Left ventricle myocardium inferior (tissue), 1 donor: ENCODE results near the gene CPXM2. TPM values are rescaled to one million over a fixed set of nuclear protein-coding genes. Genes with fewer than 3 reads are reported as not detected.

Source experiments
- DNase-seq: peaks from one replicate; pipeline ENCODE4 v3.0.0-alpha.2; 2020
- H3K27ac ChIP-seq: fragments of 200-600 bp; replicated peaks from 2 replicates; pipeline ENCODE4 v1.8.0; 2021
- H3K27me3 ChIP-seq: fragments of 200-600 bp; 2 replicates; pipeline ENCODE4 v1.8.0; 2021; ENCODE audit warnings: low read depth
- H3K36me3 ChIP-seq: fragments of 200-600 bp; 2 replicates; pipeline ENCODE4 v1.8.0; 2021
- H3K4me1 ChIP-seq: fragments of 200-600 bp; 2 replicates; pipeline ENCODE4 v1.8.0; 2021
- H3K4me3 ChIP-seq: fragments of 200-600 bp; 2 replicates; pipeline ENCODE4 v1.8.0; 2021; ENCODE audit warnings: mild to moderate bottlenecking, moderate library complexity
- H3K9me3 ChIP-seq: fragments of 200-600 bp; replicated peaks from 2 replicates; pipeline ENCODE4 v1.8.0; 2021
- CTCF ChIP-seq: fragments of 200-600 bp; IDR thresholded peaks from 2 replicates; pipeline ENCODE4 v1.8.0; 2021; ENCODE audit warnings: antibody characterized with exemption, mild to moderate bottlenecking, borderline replicate concordance
- intact Hi-C: fragments of 100-400 bp; cut with micrococcal nuclease; formaldehyde crosslinking; loops from one replicate; pipeline ENCODE4 v1.11.0; 2022
- total RNA-seq: library from RNA; stranded (reverse); fragmentation: NEBNext Ultra II Directional; extraction: Animal tissue kit (Norgen Biotek cat#: 25700); gene quantifications from one replicate; pipeline ENCODE4 v1.2.1, GENCODE V29; 2021
- donor health status: DM: no; HTN: yes; CAD: no; lungs with severe emphysema.

Gene CPXM2
- total RNA-seq, 1 donor from 2014 or later = 4.5 TPM

DNA sequence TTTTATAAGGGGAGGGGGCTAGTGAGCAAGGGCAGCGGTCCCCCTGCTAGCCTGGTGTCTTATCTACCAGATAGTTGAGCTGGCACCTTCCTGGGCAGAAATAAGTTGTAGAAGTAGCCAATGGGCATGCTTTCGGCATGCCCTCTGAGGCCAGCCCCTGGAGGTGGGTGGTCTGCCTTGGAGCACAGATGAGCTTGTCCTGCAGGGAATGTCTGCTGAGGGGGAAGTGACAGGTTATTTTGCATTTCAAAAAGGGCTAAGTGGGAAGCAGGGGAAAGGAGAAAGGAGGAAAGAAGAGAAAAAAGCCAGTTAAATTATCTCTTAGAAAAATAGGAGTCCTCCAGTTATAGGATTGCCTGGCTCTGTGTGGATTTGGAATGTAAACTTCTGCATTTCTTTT, 136.5 kb downstream of the CPXM2 start:
- H3K36me3 ChIP-seq = no peaks in the 10 kb centered on the region
- TF ChIP-seq CTCF = no peak
- H3K4me3 ChIP-seq = no peak overlapping the region
- H3K4me1 ChIP-seq = no peaks in the 10 kb centered on the region
- H3K9me3 ChIP-seq = peaks cover 8% of the 10 kb centered on the region
- intact Hi-C loops = no loop called here
- H3K27ac ChIP-seq = no peak overlapping the region
- DNase-seq = no peak
- H3K27me3 ChIP-seq = peaks cover 77% of the 10 kb centered on the region

GRCh38 chr10:123754123-123754522, 137.5 kb downstream of the CPXM2 start:
- peaks cover 76% of the 10 kb centered on the region for H3K27me3 ChIP-seq
- no peaks in the 10 kb centered on the region for H3K4me1 ChIP-seq
- no peak overlapping the region for H3K27ac ChIP-seq
- H3K4me3 ChIP-seq = no peak overlapping the region
- no peak for TF ChIP-seq CTCF
- intact Hi-C loops = no loop called here
- H3K9me3 ChIP-seq = peaks cover 8% of the 10 kb centered on the region
- no peak for DNase-seq
- no peaks in the 10 kb centered on the region for H3K36me3 ChIP-seq

GRCh38 chr10:123751342-123752134, 140.1 kb downstream of the CPXM2 start:
- no peak for DNase-seq
- H3K27ac ChIP-seq = no peak overlapping the region
- no peak overlapping the region for H3K4me3 ChIP-seq
- no peak for TF ChIP-seq CTCF
- H3K4me1 ChIP-seq = no peaks in the 10 kb centered on the region
- H3K9me3 ChIP-seq = peaks cover 8% of the 10 kb centered on the region
- no peaks in the 10 kb centered on the region for H3K36me3 ChIP-seq
- intact Hi-C loops = no loop called here
- peaks cover 78% of the 10 kb centered on the region for H3K27me3 ChIP-seq

- DNase-seq = no peak
- H3K27ac ChIP-seq = no peak overlapping the region
- peaks cover 74% of the 10 kb centered on the region for H3K27me3 ChIP-seq
- peaks cover 8% of the 10 kb centered on the region for H3K9me3 ChIP-seq
- H3K4me3 ChIP-seq = no peak overlapping the region
- intact Hi-C loops = no loop called here
- no peaks in the 10 kb centered on the region for H3K4me1 ChIP-seq
- TF ChIP-seq CTCF = no peak
- no peaks in the 10 kb centered on the region for H3K36me3 ChIP-seq
Observed at GRCh38 chr10:123750901-123751300, 140.7 kb downstream of the CPXM2 start.

DNA sequence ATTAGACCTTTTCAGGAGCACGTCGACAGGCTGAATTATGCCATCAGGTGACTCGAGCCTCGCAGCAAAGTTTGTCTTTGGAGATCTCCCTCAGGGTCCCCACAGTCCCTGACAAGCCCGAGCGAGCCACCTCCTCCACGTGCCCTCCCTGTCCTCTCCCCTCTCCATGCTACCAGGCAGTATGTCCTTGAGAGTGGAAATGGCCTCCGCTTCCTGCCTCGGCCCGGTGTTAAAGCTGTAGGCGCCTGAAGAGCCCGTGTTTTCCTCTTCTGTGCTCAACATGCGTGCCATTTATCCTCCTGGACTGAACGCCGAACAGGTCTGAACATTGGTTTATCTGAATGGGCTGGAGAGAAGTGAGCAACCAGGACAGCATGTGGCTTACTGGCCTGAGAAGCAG, 142.9 kb downstream of the CPXM2 start:
- intact Hi-C loops = no loop called here
- Histone ChIP-seq H3K27me3 (peaks cover 53% of the 10 kb centered on the region), H3K36me3 (no peaks in the 10 kb centered on the region), H3K27ac (no peak overlapping the region), H3K4me3 (no peak overlapping the region), H3K9me3 (peaks cover 8% of the 10 kb centered on the region), H3K4me1 (no peaks in the 10 kb centered on the region)
- TF ChIP-seq CTCF = no peak
- no peak for DNase-seq
